Karpas-422 (cell line): ENCODE data around the gene SVIL. TPM values are rescaled to one million over a fixed set of nuclear protein-coding genes. Genes with fewer than 3 reads are reported as not detected.

ENCODE experiments used
- DNase-seq: peaks from one replicate; pipeline ENCODE4 v3.0.0-alpha.2; 2015
- H2AFZ ChIP-seq: fragments of 200-600 bp; sonication (generic); 2 replicates; pipeline ENCODE4 v1.6.1; 2014; ENCODE audit warnings: antibody characterized with exemption, low read length, mixed read lengths
- H3K27ac ChIP-seq: fragments of 200-600 bp; sonication (generic); 2 replicates; pipeline ENCODE4 v1.5.1; 2014; ENCODE audit warnings: mild to moderate bottlenecking, low read length, moderate library complexity
- H3K27me3 ChIP-seq: fragments of 200-600 bp; sonication (generic); 2 replicates; pipeline ENCODE4 v1.6.1; 2014; ENCODE audit warnings: low read length, mixed read lengths
- H3K36me3 ChIP-seq: fragments of 200-600 bp; sonication (generic); 2 replicates; pipeline ENCODE4 v1.6.1; 2014; ENCODE audit warnings: low read length, mixed read lengths; ENCODE audit not compliant: insufficient read depth
- H3K4me1 ChIP-seq: fragments of 200-600 bp; sonication (generic); 2 replicates; pipeline ENCODE4 v1.6.1; 2014; ENCODE audit warnings: mild to moderate bottlenecking, low read length, mixed read lengths
- H3K4me2 ChIP-seq: fragments of 200-600 bp; sonication (generic); 2 replicates; pipeline ENCODE4 v1.6.1; 2014; ENCODE audit warnings: low read length, low read depth, mild to moderate bottlenecking; ENCODE audit not compliant: poor library complexity, severe bottlenecking
- H3K4me3 ChIP-seq: fragments of 200-600 bp; sonication (generic); 2 replicates; pipeline ENCODE4 v1.5.1; 2014; ENCODE audit warnings: mild to moderate bottlenecking, antibody characterized with exemption, low read length, mixed read lengths
- H3K79me2 ChIP-seq: fragments of 200-600 bp; sonication (generic); 2 replicates; pipeline ENCODE4 v1.6.1; 2014; ENCODE audit warnings: mild to moderate bottlenecking, low read length, mixed read lengths
- H3K9ac ChIP-seq: fragments of 200-600 bp; sonication (generic); 2 replicates; pipeline ENCODE4 v1.6.0; 2014; ENCODE audit warnings: low read length
- H3K9me2 ChIP-seq: fragments of 200-600 bp; sonication (generic), shearing (Covaris generic); replicated peaks from 2 replicates; pipeline ENCODE4 v1.6.0; 2014; ENCODE audit warnings: mild to moderate bottlenecking, low read length, moderate library complexity; ENCODE audit not compliant: insufficient read depth
- H3K9me3 ChIP-seq: fragments of 300-700, 200-600 bp; sonication (generic); 2 replicates; pipeline ENCODE4 v1.6.1; 2014; ENCODE audit warnings: low read length, mixed read lengths
- H4K20me1 ChIP-seq: fragments of 200-600 bp; sonication (generic); 2 replicates; pipeline ENCODE4 v1.6.1; 2014; ENCODE audit warnings: mild to moderate bottlenecking, antibody characterized with exemption, low read length, low read depth; ENCODE audit not compliant: insufficient read depth
- total RNA-seq: library from RNA; depleted of rRNA; stranded (reverse); fragments of >200 nt; shearing (Covaris generic); gene quantifications from 2 replicates; pipeline ENCODE4 v1.2.3, GENCODE V29; 2014; ENCODE audit warnings: low replicate concordance; rRNA removed

The SVIL gene, protein sequence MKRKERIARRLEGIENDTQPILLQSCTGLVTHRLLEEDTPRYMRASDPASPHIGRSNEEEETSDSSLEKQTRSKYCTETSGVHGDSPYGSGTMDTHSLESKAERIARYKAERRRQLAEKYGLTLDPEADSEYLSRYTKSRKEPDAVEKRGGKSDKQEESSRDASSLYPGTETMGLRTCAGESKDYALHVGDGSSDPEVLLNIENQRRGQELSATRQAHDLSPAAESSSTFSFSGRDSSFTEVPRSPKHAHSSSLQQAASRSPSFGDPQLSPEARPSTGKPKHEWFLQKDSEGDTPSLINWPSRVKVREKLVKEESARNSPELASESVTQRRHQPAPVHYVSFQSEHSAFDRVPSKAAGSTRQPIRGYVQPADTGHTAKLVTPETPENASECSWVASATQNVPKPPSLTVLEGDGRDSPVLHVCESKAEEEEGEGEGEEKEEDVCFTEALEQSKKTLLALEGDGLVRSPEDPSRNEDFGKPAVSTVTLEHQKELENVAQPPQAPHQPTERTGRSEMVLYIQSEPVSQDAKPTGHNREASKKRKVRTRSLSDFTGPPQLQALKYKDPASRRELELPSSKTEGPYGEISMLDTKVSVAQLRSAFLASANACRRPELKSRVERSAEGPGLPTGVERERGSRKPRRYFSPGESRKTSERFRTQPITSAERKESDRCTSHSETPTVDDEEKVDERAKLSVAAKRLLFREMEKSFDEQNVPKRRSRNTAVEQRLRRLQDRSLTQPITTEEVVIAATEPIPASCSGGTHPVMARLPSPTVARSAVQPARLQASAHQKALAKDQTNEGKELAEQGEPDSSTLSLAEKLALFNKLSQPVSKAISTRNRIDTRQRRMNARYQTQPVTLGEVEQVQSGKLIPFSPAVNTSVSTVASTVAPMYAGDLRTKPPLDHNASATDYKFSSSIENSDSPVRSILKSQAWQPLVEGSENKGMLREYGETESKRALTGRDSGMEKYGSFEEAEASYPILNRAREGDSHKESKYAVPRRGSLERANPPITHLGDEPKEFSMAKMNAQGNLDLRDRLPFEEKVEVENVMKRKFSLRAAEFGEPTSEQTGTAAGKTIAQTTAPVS (N-terminal part only)
- total RNA-seq = not detected in 2 replicates

GRCh38 chr10:29634764-29635625 lies at the start of gene SVIL:
Gene SVIL, minus strand, starts transcription at chr10:29634971. Its CDS starts 79,913 bp downstream, at chr10:29555058.
- H3K9ac ChIP-seq = no peak within 1 kb of the TSS
- no peak within 1 kb of the TSS for H3K4me3 ChIP-seq
- H3K9me2 ChIP-seq = no peaks in the 10 kb centered on the region
- H3K4me2 ChIP-seq = no peak within 1 kb of the TSS
- no peak within 1 kb of the TSS for H2AFZ ChIP-seq
- H3K27me3 ChIP-seq = 0 out of 2 replicates have a peak, but pooled peaks cover 3% of the 10 kb centered on the region
- H3K9me3 ChIP-seq = no peaks in the 10 kb centered on the region
- H3K27ac ChIP-seq = no peak within 1 kb of the TSS
- no peaks in the 10 kb centered on the region for H3K4me1 ChIP-seq
- H3K36me3 ChIP-seq = no peaks in the 10 kb centered on the region
- no peaks in the 10 kb centered on the region for H4K20me1 ChIP-seq
- DNase-seq = no peak
- no peaks in the 10 kb centered on the region for H3K79me2 ChIP-seq

- no peak overlapping the region for H3K27ac ChIP-seq
- no peak overlapping the region for H3K4me3 ChIP-seq
- H3K9ac ChIP-seq = no peak overlapping the region
- no peaks in the 10 kb centered on the region for H3K36me3 ChIP-seq
- H3K79me2 ChIP-seq = no peaks in the 10 kb centered on the region
- no peak for DNase-seq
- H3K9me2 ChIP-seq = no peaks in the 10 kb centered on the region
- H3K27me3 ChIP-seq = no peaks in the 10 kb centered on the region
- no peaks in the 10 kb centered on the region for H3K9me3 ChIP-seq
- no peaks in the 10 kb centered on the region for H3K4me1 ChIP-seq
- H3K4me2 ChIP-seq = no peak overlapping the region
- no peak overlapping the region for H2AFZ ChIP-seq
- H4K20me1 ChIP-seq = no peaks in the 10 kb centered on the region
These were observed 47.1 kb upstream of the SVIL start for GRCh38 chr10:29681676-29682448.

- no peaks in the 10 kb centered on the region for H3K9me2 ChIP-seq
- no peak overlapping the region for H3K4me3 ChIP-seq
- H3K79me2 ChIP-seq = no peaks in the 10 kb centered on the region
- no peak overlapping the region for H3K4me2 ChIP-seq
- H2AFZ ChIP-seq = no peak overlapping the region
- no peak overlapping the region for H3K27ac ChIP-seq
- DNase-seq = no peak
- H3K36me3 ChIP-seq = no peaks in the 10 kb centered on the region
- no peaks in the 10 kb centered on the region for H3K4me1 ChIP-seq
- no peak overlapping the region for H3K9ac ChIP-seq
- H4K20me1 ChIP-seq = no peaks in the 10 kb centered on the region
- H3K9me3 ChIP-seq = no peaks in the 10 kb centered on the region
- H3K27me3 ChIP-seq = no peaks in the 10 kb centered on the region
These were observed 45.3 kb upstream of the SVIL start for GRCh38 chr10:29680091-29680490.

DNA sequence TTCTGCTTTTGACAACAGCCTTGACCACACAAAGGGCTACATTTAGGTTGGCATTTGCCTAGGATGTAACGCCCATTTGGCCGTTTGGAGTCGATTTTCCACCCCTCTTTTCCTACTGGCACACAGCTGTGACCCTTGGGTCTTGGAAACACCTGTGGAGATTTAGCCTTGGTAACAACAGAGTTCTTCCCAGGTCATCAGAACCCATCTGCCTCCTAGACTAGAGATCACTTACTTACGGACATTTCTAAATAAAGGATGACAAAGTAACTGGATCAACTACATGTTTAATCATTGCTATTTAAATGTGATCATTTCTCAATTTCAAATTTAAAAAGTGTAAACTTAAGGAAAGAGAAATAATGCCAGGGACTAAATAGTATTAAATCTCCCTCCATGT lies 42.0 kb upstream of the SVIL start:
- Histone ChIP-seq H3K9me3 (no peaks in the 10 kb centered on the region), H3K36me3 (no peaks in the 10 kb centered on the region), H3K79me2 (no peaks in the 10 kb centered on the region), H3K27me3 (no peaks in the 10 kb centered on the region), H4K20me1 (no peaks in the 10 kb centered on the region), H3K9me2 (no peaks in the 10 kb centered on the region), H3K4me3 (no peak overlapping the region), H3K27ac (no peak overlapping the region), H3K9ac (no peak overlapping the region), H3K4me2 (no peak overlapping the region), H2AFZ (no peak overlapping the region), H3K4me1 (no peaks in the 10 kb centered on the region)
- DNase-seq = no peak

DNA sequence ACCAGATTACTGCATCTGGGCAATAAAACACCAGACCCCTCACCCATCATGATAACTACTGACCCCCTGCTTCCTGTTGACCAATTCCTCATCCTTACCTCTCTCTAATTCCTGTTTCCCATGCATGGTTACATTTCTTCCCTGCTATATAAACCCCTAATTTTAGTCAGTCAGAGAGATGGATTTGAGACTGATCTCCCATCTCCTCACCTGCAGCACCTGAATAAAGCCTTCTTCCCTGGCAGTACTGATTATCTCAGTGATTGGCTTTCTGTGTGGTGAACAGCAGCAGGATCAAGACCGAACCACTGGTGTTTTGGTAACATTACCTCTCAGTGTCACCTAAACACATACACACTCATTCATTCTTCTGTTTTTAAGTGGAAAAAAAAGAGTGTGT lies 41.2 kb upstream of the SVIL start:
- no peak overlapping the region for H3K4me3 ChIP-seq
- no peak overlapping the region for H3K9ac ChIP-seq
- H3K4me1 ChIP-seq = no peaks in the 10 kb centered on the region
- H3K9me3 ChIP-seq = no peaks in the 10 kb centered on the region
- H3K27me3 ChIP-seq = no peaks in the 10 kb centered on the region
- no peak overlapping the region for H3K4me2 ChIP-seq
- no peaks in the 10 kb centered on the region for H3K9me2 ChIP-seq
- no peak overlapping the region for H3K27ac ChIP-seq
- H4K20me1 ChIP-seq = no peaks in the 10 kb centered on the region
- H3K36me3 ChIP-seq = no peaks in the 10 kb centered on the region
- no peaks in the 10 kb centered on the region for H3K79me2 ChIP-seq
- no peak for DNase-seq
- H2AFZ ChIP-seq = no peak overlapping the region

GRCh38 chr10:29671968-29672367 lies 37.2 kb upstream of the SVIL start:
- Histone ChIP-seq H3K4me2 (no peak overlapping the region), H3K79me2 (no peaks in the 10 kb centered on the region), H3K27ac (no peak overlapping the region), H3K27me3 (no peaks in the 10 kb centered on the region), H3K9ac (no peak overlapping the region), H3K36me3 (no peaks in the 10 kb centered on the region), H3K4me1 (no peaks in the 10 kb centered on the region), H4K20me1 (no peaks in the 10 kb centered on the region), H3K9me3 (no peaks in the 10 kb centered on the region), H2AFZ (no peak overlapping the region), H3K4me3 (no peak overlapping the region), H3K9me2 (no peaks in the 10 kb centered on the region)
- no peak for DNase-seq

DNA sequence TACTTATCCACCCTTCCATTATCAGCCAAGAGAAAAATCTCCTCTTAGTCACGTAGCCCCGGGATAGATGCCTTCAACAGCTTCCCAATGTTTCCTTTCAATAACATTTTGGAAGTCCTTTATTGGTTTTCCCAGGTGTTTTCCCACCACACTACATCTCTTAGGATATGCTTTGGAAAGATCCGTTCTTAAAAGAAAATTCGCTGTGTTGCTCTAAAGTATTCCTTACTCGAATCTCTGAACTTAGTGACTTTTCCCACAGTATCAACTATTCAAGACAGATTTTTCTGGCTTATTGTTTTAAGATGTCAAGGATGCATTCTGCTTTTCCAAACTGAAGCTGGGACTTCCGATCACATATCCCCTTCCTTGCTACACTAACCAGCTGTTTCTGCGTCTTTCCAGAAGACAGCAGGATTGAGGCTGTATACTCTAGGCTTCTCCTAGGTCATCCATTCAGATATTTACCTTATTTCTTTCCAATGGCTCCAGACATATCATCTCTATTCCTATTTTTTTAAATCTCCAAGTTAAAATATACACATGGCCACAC lies 36.5 kb upstream of the SVIL start:
- H4K20me1 ChIP-seq = no peaks in the 10 kb centered on the region
- no peak overlapping the region for H3K4me3 ChIP-seq
- no peak overlapping the region for H2AFZ ChIP-seq
- H3K4me1 ChIP-seq = no peaks in the 10 kb centered on the region
- no peaks in the 10 kb centered on the region for H3K36me3 ChIP-seq
- no peak overlapping the region for H3K4me2 ChIP-seq
- DNase-seq = no peak
- no peak overlapping the region for H3K27ac ChIP-seq
- no peaks in the 10 kb centered on the region for H3K9me2 ChIP-seq
- H3K9me3 ChIP-seq = no peaks in the 10 kb centered on the region
- no peaks in the 10 kb centered on the region for H3K79me2 ChIP-seq
- H3K27me3 ChIP-seq = no peaks in the 10 kb centered on the region
- H3K9ac ChIP-seq = no peak overlapping the region
